ENCODE data around the gene BEND4. TPM values are rescaled to one million over a fixed set of nuclear protein-coding genes. Genes with fewer than 3 reads are reported as not detected.

The BEND4 gene
- total and polyA plus RNA-seq, 12 donors: under 0.01 to 1.6 (median 0.06) TPM; not detected in 4

DNA sequence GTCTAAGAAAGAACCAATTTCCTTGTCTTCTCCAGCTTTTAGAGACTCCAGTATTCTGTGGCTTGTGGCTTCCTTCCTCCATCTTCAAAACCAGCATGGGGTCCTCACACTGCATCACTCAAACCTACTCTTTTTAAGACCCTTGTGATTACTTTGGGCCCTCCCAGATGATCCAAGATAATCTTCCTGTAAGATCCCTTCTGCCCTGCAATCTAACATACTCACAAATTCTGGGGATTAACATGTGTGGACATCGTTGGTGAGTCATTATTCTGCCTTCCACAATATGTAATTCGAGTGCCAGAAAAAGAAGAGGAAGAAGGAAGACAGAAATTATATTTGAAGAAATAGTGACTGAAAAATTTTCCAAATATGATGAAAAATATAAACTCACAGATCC is 47.9 kb downstream of the BEND4 start:
- H3K27me3 ChIP-seq: no peaks in the 10 kb centered on the region
- H3K4me1 ChIP-seq (replicated peaks in 1 of 2): no peaks in the 10 kb centered on the region
- no peak overlapping the region for H3K27ac ChIP-seq
- WGBS, 4 donors: 51 to 58% (median 53%) methylated on average over 2 of the region's 2 CpGs
- DNase-seq: no peak
- TF ChIP-seq POLR2A (IDR thresholded peaks at IDR 0.05): no peak
- TF ChIP-seq, protein P1, sequence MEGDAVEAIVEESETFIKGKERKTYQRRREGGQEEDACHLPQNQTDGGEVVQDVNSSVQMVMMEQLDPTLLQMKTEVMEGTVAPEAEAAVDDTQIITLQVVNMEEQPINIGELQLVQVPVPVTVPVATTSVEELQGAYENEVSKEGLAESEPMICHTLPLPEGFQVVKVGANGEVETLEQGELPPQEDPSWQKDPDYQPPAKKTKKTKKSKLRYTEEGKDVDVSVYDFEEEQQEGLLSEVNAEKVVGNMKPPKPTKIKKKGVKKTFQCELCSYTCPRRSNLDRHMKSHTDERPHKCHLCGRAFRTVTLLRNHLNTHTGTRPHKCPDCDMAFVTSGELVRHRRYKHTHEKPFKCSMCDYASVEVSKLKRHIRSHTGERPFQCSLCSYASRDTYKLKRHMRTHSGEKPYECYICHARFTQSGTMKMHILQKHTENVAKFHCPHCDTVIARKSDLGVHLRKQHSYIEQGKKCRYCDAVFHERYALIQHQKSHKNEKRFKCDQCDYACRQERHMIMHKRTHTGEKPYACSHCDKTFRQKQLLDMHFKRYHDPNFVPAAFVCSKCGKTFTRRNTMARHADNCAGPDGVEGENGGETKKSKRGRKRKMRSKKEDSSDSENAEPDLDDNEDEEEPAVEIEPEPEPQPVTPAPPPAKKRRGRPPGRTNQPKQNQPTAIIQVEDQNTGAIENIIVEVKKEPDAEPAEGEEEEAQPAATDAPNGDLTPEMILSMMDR (IDR thresholded peaks at IDR 0.05): no peak
- intact Hi-C loops (cut with DNase I): no loop called here
- no peaks in the 10 kb centered on the region for H3K36me3 ChIP-seq (replicated peaks in 1 of 2)
- H3K4me3 ChIP-seq: no peak overlapping the region
- no peaks in the 10 kb centered on the region for H3K9me3 ChIP-seq (replicated peaks in 1 of 3)

DNA sequence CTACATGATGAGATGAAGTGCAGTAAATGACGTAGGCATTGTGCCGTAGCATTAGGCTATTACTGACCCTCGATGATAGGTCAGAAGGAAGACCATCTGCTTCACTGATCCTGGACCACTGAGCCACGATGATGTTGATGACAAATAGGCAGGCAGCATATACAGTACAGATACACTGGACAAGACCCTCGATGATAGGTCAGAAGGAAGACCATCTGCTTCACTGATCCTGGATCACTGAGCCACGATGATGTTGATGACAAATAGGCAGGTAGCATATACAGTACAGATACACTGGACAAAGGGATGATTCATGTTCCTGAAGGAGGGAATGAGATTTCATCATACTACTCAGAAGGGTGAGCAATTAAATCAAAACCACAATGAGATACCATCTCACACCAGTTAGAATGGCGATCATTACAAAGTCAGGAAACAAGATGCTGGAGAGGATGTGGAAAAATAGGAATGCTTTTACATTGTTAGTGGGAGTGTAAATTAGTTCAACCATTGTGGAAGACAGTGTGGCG is 50.9 kb downstream of the BEND4 start:
- H3K4me1 ChIP-seq (replicated peaks in 1 of 2): no peaks in the 10 kb centered on the region
- H3K36me3 ChIP-seq (replicated peaks in 1 of 2): no peaks in the 10 kb centered on the region
- intact Hi-C loops (cut with DNase I): no loop called here
- TF ChIP-seq POLR2A (IDR thresholded peaks at IDR 0.05): no peak
- TF ChIP-seq, protein P1 (IDR thresholded peaks at IDR 0.05): no peak
- WGBS, 4 donors: 93 to 95% (median 94%) methylated on average over 8 of the region's 8 CpGs
- H3K4me3 ChIP-seq: no peak overlapping the region
- H3K27ac ChIP-seq: no peak overlapping the region
- no peaks in the 10 kb centered on the region for H3K9me3 ChIP-seq (replicated peaks in 1 of 3)
- no peak for DNase-seq
- no peaks in the 10 kb centered on the region for H3K27me3 ChIP-seq

DNA sequence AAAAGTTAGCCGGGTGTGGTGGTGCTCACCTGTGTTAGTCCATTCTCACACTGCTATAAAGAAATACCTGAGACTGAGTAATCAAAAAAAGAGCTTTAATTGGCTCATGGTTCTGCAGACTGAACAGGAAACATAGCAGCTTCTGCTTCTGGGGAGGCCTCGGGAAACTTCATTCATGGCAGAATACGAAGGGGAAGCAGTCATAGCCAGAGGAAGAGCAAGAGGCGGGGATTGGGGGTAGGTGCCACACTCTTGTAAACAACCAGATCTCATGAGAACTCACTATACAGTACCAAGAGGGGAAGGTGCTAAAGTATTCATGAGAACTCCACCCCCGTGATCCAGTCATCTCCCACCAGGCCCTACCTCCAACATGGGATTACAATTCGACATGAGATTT is 64.1 kb downstream of the BEND4 start:
- no peaks in the 10 kb centered on the region for H3K27me3 ChIP-seq
- intact Hi-C loops (cut with DNase I): no loop called here
- H3K36me3 ChIP-seq (replicated peaks in 1 of 2): no peaks in the 10 kb centered on the region
- H3K4me1 ChIP-seq (replicated peaks in 1 of 2): no peaks in the 10 kb centered on the region
- 90 to 96% (median 91%) methylated on average over 6 of the region's 6 CpGs for WGBS, 4 donors
- H3K9me3 ChIP-seq (replicated peaks in 1 of 3): no peaks in the 10 kb centered on the region
- no peak for DNase-seq
- TF ChIP-seq POLR2A (IDR thresholded peaks at IDR 0.05): no peak
- TF ChIP-seq, protein P1 (IDR thresholded peaks at IDR 0.05): no peak
- H3K27ac ChIP-seq: no peak overlapping the region
- H3K4me3 ChIP-seq: no peak overlapping the region

DNA sequence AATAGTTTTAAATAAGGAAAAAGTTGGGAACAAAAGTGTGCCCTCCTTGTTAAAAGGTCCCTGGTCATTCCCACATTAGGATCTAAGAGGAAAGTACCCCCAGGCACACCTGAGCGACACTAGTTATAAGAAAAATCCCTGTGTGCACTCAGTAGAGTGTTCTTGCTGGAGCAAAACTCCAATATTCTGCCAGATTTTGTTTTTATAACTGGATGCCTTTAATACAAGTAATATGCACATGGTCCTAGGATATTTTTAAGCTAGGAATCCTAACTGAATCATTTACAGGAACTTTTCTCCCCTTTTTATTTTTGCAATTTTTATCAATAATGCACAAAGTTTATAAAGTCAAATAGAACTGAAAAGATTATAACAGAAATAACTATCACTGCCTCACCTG is 68.6 kb downstream of the BEND4 start:
- Histone ChIP-seq H3K4me1 (replicated peaks in 1 of 2) (no peaks in the 10 kb centered on the region), H3K9me3 (replicated peaks in 1 of 3) (no peaks in the 10 kb centered on the region), H3K27ac (no peak overlapping the region), H3K36me3 (replicated peaks in 1 of 2) (peaks cover 0 to 7% of the 10 kb centered on the region in 2 donors), H3K4me3 (no peak overlapping the region), H3K27me3 (no peaks in the 10 kb centered on the region)
- DNase-seq: no peak
- 95 to 97% (median 95%) methylated on average over 1 of the region's 1 CpG for WGBS, 4 donors
- intact Hi-C loops (cut with DNase I): no loop called here
- TF ChIP-seq, protein P1 (IDR thresholded peaks at IDR 0.05): no peak
- TF ChIP-seq POLR2A (IDR thresholded peaks at IDR 0.05): no peak
